HepG2 (cell line): Measurements from ENCODE around the gene WDR3. TPM values are rescaled to one million over a fixed set of nuclear protein-coding genes. Genes with fewer than 3 reads are reported as not detected.

Experiments
- ATAC-seq: fragments of 200-7000 bp; cut with Tn5 transposase; 3 replicates; pipeline ENCODE4 v1.9.1; 2020; ENCODE audit warnings: mild to moderate bottlenecking, moderate library complexity
- BruUV-seq: library from RNA; stranded (reverse); fragments of 400-500 nt; replicated peaks from 2 replicates; lab custom pipeline; 2021; lab: Mats Ljungman, UMichigan
- CTCF ChIA-PET: fragments of 300-600 bp; formaldehyde crosslinking; extraction: SDS; loops from one replicate; lab custom pipeline; 2021; ENCODE audit warnings: low total read pairs, inconsistent platforms, low intra/inter-chr PET ratio; lab: Yijun Ruan, JAX
- POLR2A ChIA-PET: fragments of 350-600 bp; sonication (Branson Sonifier 250); formaldehyde crosslinking; loops from one replicate; lab custom pipeline; 2020; ENCODE audit warnings: antibody characterized with exemption, inconsistent platforms; lab: Yijun Ruan, JAX
- DNase-seq: peaks from one replicate; pipeline ENCODE4 v3.0.0-alpha.2; 2015; ENCODE audit warnings: low spot score
- FAIRE-seq: peaks from 3 replicates; lab custom pipeline; 2011; peaks lifted over from hg19 to GRCh38; lab: Jason Lieb, UNC
- H2AFZ ChIP-seq: one replicate; pipeline ENCODE4 v1.6.1; 2011; ENCODE audit warnings: low read length, inconsistent platforms
- H3K27ac ChIP-seq: fragments of 300-600 bp; 3 replicates; pipeline ENCODE4 v1.8.0; 2011; ENCODE audit warnings: mixed run types, mild to moderate bottlenecking, mixed read lengths, low read length, inconsistent platforms; ENCODE audit not compliant: insufficient read depth; ENCODE audit errors: extremely low read length
- H3K27me3 ChIP-seq, 2 experiments: fragments of 200-600 bp in 1 of 2; 2 replicates in 1 of 2; 3 replicates in 1 of 2; pipeline versions ENCODE4 v1.6.0 to v1.8.0; 2011; ENCODE audit warnings: low read length in 2 of 2, mild to moderate bottlenecking in 2 of 2, moderate library complexity in 2 of 2, inconsistent platforms in 1 of 2; ENCODE audit not compliant: insufficient read depth in 2 of 2, control insufficient read depth in 1 of 2
- H3K36me3 ChIP-seq, 2 experiments: fragments of 200-600 bp in 1 of 2; replicated peaks in 1 of 2; 2 replicates in 1 of 2; 3 replicates in 1 of 2; pipeline versions ENCODE4 v1.5.1 to v1.8.0; 2011; ENCODE audit warnings: low read length in 2 of 2, inconsistent platforms in 1 of 2; ENCODE audit not compliant: insufficient read depth in 2 of 2, control insufficient read depth in 1 of 2
- H3K4me1 ChIP-seq: 2 replicates; pipeline ENCODE4 v1.5.1; 2012; ENCODE audit warnings: low read length, inconsistent platforms; ENCODE audit not compliant: insufficient read depth
- H3K4me2 ChIP-seq: 2 replicates; pipeline ENCODE4 v1.6.0; 2011; ENCODE audit warnings: low read depth, low read length, inconsistent platforms
- H3K4me3 ChIP-seq, 3 experiments: fragments of 200-600 bp in 1 of 3; sonication (generic), shearing (Covaris generic) in 1 of 3; replicated peaks in 1 of 3; 2 replicates each; pipeline ENCODE4 v1.5.1; 2011 to 2016; ENCODE audit warnings: low read length in 3 of 3, inconsistent platforms in 2 of 3, low read depth in 2 of 3, mild to moderate bottlenecking in 2 of 3, control low read depth in 1 of 3, mixed read lengths in 1 of 3; ENCODE audit not compliant: insufficient read depth in 1 of 3
- H3K79me2 ChIP-seq: one replicate; pipeline ENCODE4 v1.6.1; 2011; ENCODE audit warnings: low read length, inconsistent platforms; ENCODE audit not compliant: insufficient read depth
- H3K9ac ChIP-seq: 2 replicates; pipeline ENCODE4 v1.6.0; 2011; ENCODE audit warnings: mild to moderate bottlenecking, low read depth, low read length, inconsistent platforms; ENCODE audit not compliant: insufficient read depth
- H3K9me3 ChIP-seq: 2 replicates; pipeline ENCODE4 v1.5.1; 2012; ENCODE audit warnings: mild to moderate bottlenecking, low read length
- H4K20me1 ChIP-seq: 2 replicates; pipeline ENCODE4 v1.6.0; 2011; ENCODE audit warnings: inconsistent platforms, mild to moderate bottlenecking, low read length, moderate library complexity; ENCODE audit not compliant: insufficient read depth
- NFYC ChIP-seq: IDR thresholded peaks from 2 replicates; pipeline ENCODE4 v1.6.1; 2016; ENCODE audit warnings: missing genetic modification reagents, missing compliant biosample characterization
- PRMT3 ChIP-seq: sonication (generic); formaldehyde crosslinking; IDR thresholded peaks from 2 replicates; pipeline ENCODE4 v1.8.1; 2022; ENCODE audit warnings: low read depth, mild to moderate bottlenecking, moderate library complexity, missing genetic modification reagents, borderline replicate concordance
- RARG ChIP-seq: sonication (generic); formaldehyde crosslinking; IDR thresholded peaks from 2 replicates; pipeline ENCODE4 v1.4.0; 2020; ENCODE audit warnings: low read depth, mild to moderate bottlenecking, missing genetic modification reagents
- ZBTB1 ChIP-seq: sonication (generic); formaldehyde crosslinking; IDR thresholded peaks from 2 replicates; pipeline ENCODE4 v1.4.0; 2020; ENCODE audit warnings: missing genetic modification reagents, borderline replicate concordance
- ZBTB8A ChIP-seq: sonication (generic); formaldehyde crosslinking; IDR thresholded peaks from 2 replicates; pipeline ENCODE4 v1.4.0; 2020; ENCODE audit warnings: mild to moderate bottlenecking, low read depth, missing genetic modification reagents, borderline replicate concordance
- ZFYVE20 ChIP-seq: sonication (generic); formaldehyde crosslinking; IDR thresholded peaks from 2 replicates; pipeline ENCODE4 v1.8.0; 2023; ENCODE audit warnings: low read depth, mild to moderate bottlenecking, moderate library complexity, missing genetic modification reagents, borderline replicate concordance
- ZMYM3 ChIP-seq: sonication (generic); formaldehyde crosslinking; IDR thresholded peaks from 2 replicates; pipeline ENCODE4 v1.5.1; 2020; ENCODE audit warnings: mild to moderate bottlenecking, missing genetic modification reagents
- ZNF274 ChIP-seq: sonication (generic); formaldehyde crosslinking; IDR thresholded peaks from 2 replicates; pipeline ENCODE4 v1.5.1; 2020; ENCODE audit warnings: mild to moderate bottlenecking, missing genetic modification reagents
- ZNF407 ChIP-seq: sonication (generic); formaldehyde crosslinking; IDR thresholded peaks from one replicate; pipeline ENCODE4 v1.5.1; 2020; ENCODE audit warnings: mild to moderate bottlenecking, missing genetic modification reagents; ENCODE audit errors: not compliant biosample characterization
- ZNF431 ChIP-seq: sonication (generic); formaldehyde crosslinking; IDR thresholded peaks from 2 replicates; pipeline ENCODE4 v1.9.0; 2022; ENCODE audit warnings: missing genetic modification reagents, low read depth, mild to moderate bottlenecking, borderline replicate concordance
- ZNF564 ChIP-seq: sonication (generic); formaldehyde crosslinking; IDR thresholded peaks from 2 replicates; pipeline ENCODE4 v1.8.1; 2023; ENCODE audit warnings: mild to moderate bottlenecking, missing genetic modification reagents
- WGBS: methylation state at CpG from one replicate; pipeline ENCODE4 v1.1.6; 2017; ENCODE audit warnings: low lambda C conversion rate; 5-methylcytosine and 5-hydroxymethylcytosine counted together
- in situ Hi-C: cut with HindIII; loops from 2 replicates; pipeline ENCODE4 v1.10.0; 2017; ENCODE audit warnings: low pct_unique_long_range_greater_than_20kb; ENCODE audit not compliant: extremely low pct_ligation_motif_present
- intact Hi-C: fragments of 100-400 bp; cut with micrococcal nuclease; formaldehyde crosslinking; loops from one replicate; pipeline ENCODE4 v1.10.0; 2022; ENCODE audit not compliant: unreplicated experiment
- polyA plus RNA-seq, 8 experiments: library from polyadenylated mRNA; depleted of rRNA in 3 of 8; stranded (reverse) in 7 of 8; unstranded in 1 of 8; fragments of >200 nt; fragmentation: Illumina TruSeq in 4 of 8; extraction: Trizol in 4 of 8; gene quantifications; 2 replicates each; pipeline versions ENCODE4 v1.2.1 to v1.2.3, GENCODE V29; 2011 to 2016; ENCODE audit warnings: low read depth in 4 of 8, missing spikeins in 1 of 8, mixed read lengths in 1 of 8; ENCODE audit not compliant: insufficient read depth in 1 of 8
- total RNA-seq, 5 experiments: library from RNA; depleted of rRNA; stranded (reverse); fragments of >200 nt; fragmentation: Illumina TruSeq; extraction: Trizol; gene quantifications; 2 replicates each; pipeline ENCODE4 v1.2.3, GENCODE V29; 2016; ENCODE audit warnings: low read depth in 1 of 5
- TF ChIP-seq, protein P1 (sequence below): sonication (generic); formaldehyde crosslinking; IDR thresholded peaks from 2 replicates; pipeline ENCODE4 v1.4.0; 2020; ENCODE audit warnings: missing genetic modification reagents
- TF ChIP-seq, protein P2 (sequence below): sonication (generic); formaldehyde crosslinking; IDR thresholded peaks from 2 replicates; pipeline ENCODE4 v1.8.0; 2023; ENCODE audit warnings: mild to moderate bottlenecking, missing genetic modification reagents

Gene WDR3
- total and polyA plus RNA-seq, 2 of the 13 experiments (the other 11 are each of a cell fraction or from before 2014, with no cell fraction given): 15.9 to 55.5 TPM

DNA sequence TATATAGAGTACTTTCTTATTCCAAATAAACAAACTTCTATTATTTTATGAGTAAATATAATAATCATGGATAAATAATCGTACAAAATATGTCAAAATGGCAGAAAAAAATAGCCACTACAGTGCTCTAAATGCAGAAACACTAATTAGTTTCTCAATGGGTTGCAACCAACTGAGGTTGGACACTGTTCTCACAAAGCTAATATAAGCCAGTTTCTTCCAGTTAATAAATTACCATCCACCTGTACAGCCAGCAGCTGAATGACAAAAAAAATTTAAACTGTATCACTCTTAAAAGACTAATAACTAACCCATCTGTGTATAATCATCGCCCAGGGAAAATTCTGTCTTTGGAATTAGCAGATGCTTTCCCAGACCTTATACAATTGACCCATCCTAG is 37.0 kb upstream of the WDR3 start (continued):
- TF ChIP-seq ZNF407 (CRISPR knock-in tag): no peak

DNA sequence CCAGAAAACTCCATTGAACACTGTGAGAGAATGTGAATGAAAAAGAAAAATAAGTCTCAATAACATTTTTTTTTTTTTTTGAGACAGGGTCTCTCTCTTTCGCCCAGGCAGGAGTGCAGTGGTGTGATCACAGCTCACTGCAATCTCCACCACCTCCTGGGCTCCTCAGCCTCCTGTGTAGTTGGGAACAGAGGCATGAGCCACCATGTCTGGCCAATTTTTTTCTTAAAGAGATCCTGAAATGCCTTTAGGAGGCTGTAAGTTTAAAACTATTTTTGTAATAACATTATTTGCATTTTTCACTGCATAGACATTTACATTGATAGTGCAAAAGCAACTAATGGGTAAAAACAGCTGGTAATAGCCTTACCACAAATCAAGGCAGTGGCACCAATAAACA is 35.5 kb upstream of the WDR3 start:
- DNase-seq: no peak
- ChIA-PET POLR2A (no interaction called here), CTCF (interaction anchor here (4.1 kb wide), 1 partner anchor 79 kb away, joined by 38 read pairs; no protein-coding TSS in a partner anchor)
- Histone ChIP-seq H3K4me2 (no peak overlapping the region), H4K20me1 (no peaks in the 10 kb centered on the region), H3K36me3 (peaks cover 5 to 26% of the 10 kb centered on the region in 2 experiments), H3K4me1 (no peaks in the 10 kb centered on the region), H3K4me3 (no peak overlapping the region), H3K27me3 (no peaks in the 10 kb centered on the region), H3K79me2 (no peaks in the 10 kb centered on the region), H2AFZ (no peak overlapping the region), H3K27ac (no peak overlapping the region), H3K9me3 (no peaks in the 10 kb centered on the region), H3K9ac (no peak overlapping the region)
- 80% methylated on average over 1 of the region's 1 CpG for WGBS
- in situ Hi-C loops (no loop called here), intact Hi-C loops (loop anchor here (2.0 kb wide), 1 partner anchor 135 kb away; no protein-coding TSS in a partner anchor)
- no peak for ATAC-seq
- FAIRE-seq: no peak
- BruUV-seq: no TSS peak
- TF ChIP-seq ZBTB1 (no peak), ZNF274 (CRISPR knock-in tag) (no peak), ZNF431 (CRISPR knock-in tag) (no peak), ZFYVE20 (CRISPR knock-in tag) (no peak), NFYC (CRISPR knock-in tag) (no peak), ZBTB8A (no peak), RARG (CRISPR knock-in tag) (no peak), ZMYM3 (CRISPR knock-in tag) (no peak), ZNF564 (CRISPR knock-in tag) (no peak), PRMT3 (no peak)
- TF ChIP-seq, protein P1, sequence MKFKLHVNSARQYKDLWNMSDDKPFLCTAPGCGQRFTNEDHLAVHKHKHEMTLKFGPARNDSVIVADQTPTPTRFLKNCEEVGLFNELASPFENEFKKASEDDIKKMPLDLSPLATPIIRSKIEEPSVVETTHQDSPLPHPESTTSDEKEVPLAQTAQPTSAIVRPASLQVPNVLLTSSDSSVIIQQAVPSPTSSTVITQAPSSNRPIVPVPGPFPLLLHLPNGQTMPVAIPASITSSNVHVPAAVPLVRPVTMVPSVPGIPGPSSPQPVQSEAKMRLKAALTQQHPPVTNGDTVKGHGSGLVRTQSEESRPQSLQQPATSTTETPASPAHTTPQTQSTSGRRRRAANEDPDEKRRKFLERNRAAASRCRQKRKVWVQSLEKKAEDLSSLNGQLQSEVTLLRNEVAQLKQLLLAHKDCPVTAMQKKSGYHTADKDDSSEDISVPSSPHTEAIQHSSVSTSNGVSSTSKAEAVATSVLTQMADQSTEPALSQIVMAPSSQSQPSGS (CRISPR knock-in tag): no peak
- TF ChIP-seq, protein P2, sequence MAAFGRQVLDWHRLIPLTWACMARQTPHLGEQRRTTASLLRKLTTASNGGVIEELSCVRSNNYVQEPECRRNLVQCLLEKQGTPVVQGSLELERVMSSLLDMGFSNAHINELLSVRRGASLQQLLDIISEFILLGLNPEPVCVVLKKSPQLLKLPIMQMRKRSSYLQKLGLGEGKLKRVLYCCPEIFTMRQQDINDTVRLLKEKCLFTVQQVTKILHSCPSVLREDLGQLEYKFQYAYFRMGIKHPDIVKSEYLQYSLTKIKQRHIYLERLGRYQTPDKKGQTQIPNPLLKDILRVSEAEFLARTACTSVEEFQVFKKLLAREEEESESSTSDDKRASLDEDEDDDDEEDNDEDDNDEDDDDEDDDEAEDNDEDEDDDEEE: no peak
